H1 (cell line): Measurements from ENCODE around the gene RASD1. TPM values are rescaled to one million over a fixed set of nuclear protein-coding genes. Genes with fewer than 3 reads are reported as not detected.
A peak's percentile ranks its signal among the peaks of the same experiment; 100 is the strongest.

Experiments
- CTCF ChIA-PET: fragments of 300-600 bp; sonication (Branson Sonifier 250); formaldehyde crosslinking; loops from one replicate; lab custom pipeline; 2021; ENCODE audit not compliant: partially characterized antibody; lab: Charles Lee
- POLR2A ChIA-PET: fragments of 300-600 bp; sonication (Branson Sonifier 250); formaldehyde crosslinking; loops from one replicate; lab custom pipeline; 2021; ENCODE audit warnings: inconsistent platforms; ENCODE audit not compliant: partially characterized antibody; lab: Charles Lee
- DNase-seq, 2 experiments: peaks; one replicate each; pipeline versions ENCODE4 v3.0.0 to v3.0.0-alpha.2; 2010 to 2022; ENCODE audit warnings: low spot score in 2 of 2, low read depth in 1 of 2, mixed read lengths in 1 of 2
- FAIRE-seq: peaks from 2 replicates; lab custom pipeline; 2011; peaks lifted over from hg19 to GRCh38; lab: Jason Lieb, UNC
- H2AFZ ChIP-seq: 2 replicates; pipeline ENCODE4 v1.8.1; 2012; ENCODE audit warnings: low read length, inconsistent platforms
- H2AK5ac ChIP-seq: 2 replicates; pipeline ENCODE4 v1.6.1; 2013; ENCODE audit warnings: low read depth, low read length
- H2BK120ac ChIP-seq: replicated peaks from 2 replicates; pipeline ENCODE3; 2013; ENCODE audit warnings: low read depth, low read length, inconsistent platforms
- H2BK12ac ChIP-seq: 2 replicates; pipeline ENCODE4 v1.6.1; 2013; ENCODE audit warnings: low read depth, low read length
- H2BK15ac ChIP-seq: 2 replicates; pipeline ENCODE4 v1.6.1; 2013; ENCODE audit warnings: low read length
- H2BK20ac ChIP-seq: 2 replicates; pipeline ENCODE4 v1.6.1; 2013; ENCODE audit warnings: low read length
- H2BK5ac ChIP-seq: 2 replicates; pipeline ENCODE4 v1.6.1; 2013; ENCODE audit warnings: low read depth, low read length
- H3K14ac ChIP-seq: 2 replicates; pipeline ENCODE4 v1.6.1; 2013; ENCODE audit warnings: inconsistent platforms; ENCODE audit not compliant: insufficient read length
- H3K18ac ChIP-seq: 2 replicates; pipeline ENCODE4 v1.6.1; 2013; ENCODE audit warnings: low read length; ENCODE audit errors: extremely low read depth
- H3K23ac ChIP-seq: 2 replicates; pipeline ENCODE4 v1.6.1; 2013; ENCODE audit warnings: inconsistent platforms; ENCODE audit not compliant: insufficient read length
- H3K23me2 ChIP-seq: 2 replicates; pipeline ENCODE4 v1.6.1; 2013; ENCODE audit warnings: low read depth, low read length
- H3K27ac ChIP-seq: 2 replicates; pipeline ENCODE4 v1.6.1; 2011; ENCODE audit warnings: low read depth, low read length, inconsistent platforms
- H3K27me3 ChIP-seq, 4 experiments: replicated peaks in 1 of 4; 1 replicate in 1 of 4; 2 replicates in 3 of 4; pipeline versions ENCODE4 v1.6.1 to v1.8.1; 2011 to 2013; ENCODE audit warnings: low read length in 3 of 4, mild to moderate bottlenecking in 3 of 4, inconsistent platforms in 2 of 4, mixed read lengths in 2 of 4, moderate library complexity in 1 of 4; ENCODE audit not compliant: control insufficient read depth in 3 of 4, insufficient read depth in 3 of 4; ENCODE audit errors: extremely low read depth in 1 of 4
- H3K36me3 ChIP-seq, 4 experiments: 2 replicates each; pipeline versions ENCODE4 v1.6.1 to v1.8.1; 2011 to 2013; ENCODE audit warnings: mild to moderate bottlenecking in 4 of 4, low read length in 3 of 4, moderate library complexity in 2 of 4, control low read depth in 1 of 4, inconsistent platforms in 1 of 4; ENCODE audit not compliant: insufficient read depth in 4 of 4, control insufficient read depth in 2 of 4
- H3K4ac ChIP-seq: replicated peaks from 2 replicates; pipeline ENCODE3; 2013; ENCODE audit warnings: low read length, low read depth, mixed read lengths, inconsistent platforms; ENCODE audit not compliant: insufficient read length
- H3K4me1 ChIP-seq, 4 experiments: replicated peaks in 1 of 4; 1 replicate in 1 of 4; 2 replicates in 3 of 4; pipeline versions ENCODE4 v1.6.1 to v1.8.1; 2011 to 2013; ENCODE audit warnings: low read length in 3 of 4, inconsistent platforms in 2 of 4, mixed read lengths in 1 of 4; ENCODE audit not compliant: insufficient read depth in 4 of 4, control insufficient read depth in 3 of 4
- H3K4me2 ChIP-seq, 2 experiments: 2 replicates each; pipeline versions ENCODE4 v1.6.1 to v1.8.1; 2011 to 2013; ENCODE audit warnings: low read depth in 2 of 2, low read length in 2 of 2, control low read depth in 1 of 2, inconsistent platforms in 1 of 2, mild to moderate bottlenecking in 1 of 2; ENCODE audit not compliant: insufficient read depth in 1 of 2
- H3K4me3 ChIP-seq, 4 experiments: fragments of 200-600, 300-600 bp in 1 of 4; sonication (generic), shearing (Covaris generic), sonication (Bioruptor Twin) in 1 of 4; 2 replicates each; pipeline versions ENCODE4 v1.5.1 to v1.8.1; 2011 to 2016; ENCODE audit warnings: low read length in 4 of 4, low read depth in 3 of 4, control low read depth in 2 of 4, inconsistent platforms in 2 of 4, mild to moderate bottlenecking in 2 of 4, mixed read lengths in 1 of 4, moderate library complexity in 1 of 4; ENCODE audit not compliant: insufficient read depth in 2 of 4; ENCODE audit errors: extremely low read depth in 1 of 4
- H3K56ac ChIP-seq: replicated peaks from 2 replicates; pipeline ENCODE3; 2013; ENCODE audit warnings: low read depth, mild to moderate bottlenecking, mixed read lengths, low read length, inconsistent platforms; ENCODE audit not compliant: insufficient read length
- H3K79me1 ChIP-seq: 2 replicates; pipeline ENCODE4 v1.6.1; 2013; ENCODE audit warnings: low read depth, low read length, control low read depth
- H3K79me2 ChIP-seq, 2 experiments: 2 replicates each; pipeline versions ENCODE4 v1.6.1 to v1.8.1; 2012 to 2013; ENCODE audit warnings: low read length in 2 of 2, mild to moderate bottlenecking in 2 of 2, inconsistent platforms in 1 of 2; ENCODE audit not compliant: insufficient read depth in 2 of 2, control insufficient read depth in 1 of 2
- H3K9ac ChIP-seq, 4 experiments: replicated peaks in 1 of 4; 1 replicate in 1 of 4; 2 replicates in 3 of 4; pipeline versions ENCODE4 v1.6.1 to v1.8.1; 2011 to 2013; ENCODE audit warnings: low read depth in 3 of 4, low read length in 3 of 4, control low read depth in 2 of 4, mild to moderate bottlenecking in 2 of 4, moderate library complexity in 2 of 4, inconsistent platforms in 1 of 4; ENCODE audit errors: extremely low read depth in 1 of 4
- H3K9me3 ChIP-seq, 2 experiments: 2 replicates each; pipeline versions ENCODE4 v1.6.1 to v1.8.1; 2012 to 2013; ENCODE audit warnings: mild to moderate bottlenecking in 2 of 2, moderate library complexity in 2 of 2, control low read depth in 1 of 2, inconsistent platforms in 1 of 2, low read depth in 1 of 2, low read length in 1 of 2, mixed read lengths in 1 of 2; ENCODE audit not compliant: insufficient read depth in 2 of 2
- H4K20me1 ChIP-seq, 2 experiments: replicated peaks in 1 of 2; 2 replicates each; pipeline versions ENCODE3 to v1.8.1; 2011 to 2013; ENCODE audit warnings: inconsistent platforms in 2 of 2, low read length in 2 of 2, mild to moderate bottlenecking in 1 of 2; ENCODE audit not compliant: insufficient read depth in 2 of 2, control insufficient read depth in 1 of 2
- H4K5ac ChIP-seq: 2 replicates; pipeline ENCODE4 v1.6.1; 2013; ENCODE audit warnings: low read length, low read depth, mixed read lengths, inconsistent platforms; ENCODE audit not compliant: insufficient read length
- H4K8ac ChIP-seq: 2 replicates; pipeline ENCODE4 v1.8.0; 2013; ENCODE audit warnings: mild to moderate bottlenecking, moderate library complexity, low read length, inconsistent platforms; ENCODE audit not compliant: insufficient read depth; ENCODE audit errors: extremely low read depth
- H4K91ac ChIP-seq: replicated peaks from 2 replicates; pipeline ENCODE3; 2013; ENCODE audit warnings: low read length, mixed read lengths, inconsistent platforms; ENCODE audit not compliant: insufficient read length
- E2F6 ChIP-seq: IDR thresholded peaks from 2 replicates; pipeline ENCODE4 v1.6.1; 2012; ENCODE audit warnings: inconsistent platforms
- SRF ChIP-seq: IDR thresholded peaks from 2 replicates; pipeline ENCODE4 v1.6.1; 2011; ENCODE audit warnings: mild to moderate bottlenecking, low read depth, low read length, moderate library complexity
- WGBS, 2 experiments: shearing (Covaris generic) in 1 of 2; methylation state at CpG; one replicate each; pipeline versions ENCODE4 v1.1.6 to v1.1.7; 2013 to 2015; ENCODE audit warnings: low lambda C conversion rate in 2 of 2, mixed read lengths in 2 of 2, inconsistent platforms in 1 of 2, low coverage in 1 of 2, missing lambda C conversion rate in 1 of 2; ENCODE audit not compliant: insufficient replicate concordance in 2 of 2, insufficient coverage in 1 of 2, insufficient read length in 1 of 2; ENCODE audit errors: extremely low coverage in 1 of 2, missing lambda C conversion rate in 1 of 2; 5-methylcytosine and 5-hydroxymethylcytosine counted together
- polyA plus RNA-seq, 7 experiments: library from polyadenylated mRNA; depleted of rRNA in 3 of 7; stranded (reverse) in 5 of 7; unstranded in 2 of 7; fragments of >200 nt in 5 of 7; fragments of 200-250 nt in 2 of 7; gene quantifications; 1 replicate in 5 of 7; 2 replicates in 1 of 7; 4 replicates in 1 of 7; pipeline versions ENCODE4 v1.2.1 to v1.2.3, GENCODE V29; 2011 to 2013; ENCODE audit warnings: missing spikeins in 2 of 7, mixed read lengths in 2 of 7
- total RNA-seq: library from RNA; stranded (reverse); fragmentation: NEBNext Ultra II Directional; extraction: Animal tissue kit (Norgen Biotek cat#: 25700); gene quantifications from 2 replicates; pipeline ENCODE4 v1.2.1, GENCODE V29; 2021

Gene RASD1
- total and polyA plus RNA-seq, 2 of the 8 experiments (the other 6 are each of a cell fraction or from before 2014, with no cell fraction given): 2.3 to 2.6 TPM

- peak; percentile 82 for TF ChIP-seq E2F6
- TF ChIP-seq SRF: no peak
- no peak overlapping the region for H2BK15ac ChIP-seq
- no peak overlapping the region for H3K4me2 ChIP-seq
- no peaks in the 10 kb centered on the region for H3K79me1 ChIP-seq
- no peaks in the 10 kb centered on the region for H3K79me2 ChIP-seq
- ChIA-PET POLR2A (interaction anchor here (4.7 kb wide), 1 partner anchor 92 kb away, joined by 20 read pairs; the partner anchor contains the start of gene PEMT), CTCF (interaction anchor here (1.2 to 6.4 kb wide), 10 partner anchors 7 to 181 kb away, joined by 3 to 81 read pairs (median 8); no protein-coding TSS in a partner anchor)
- no peak overlapping the region for H2BK120ac ChIP-seq
- H2AFZ ChIP-seq: no peak overlapping the region
- FAIRE-seq (no peak), DNase-seq (no peak)
- H3K23ac ChIP-seq: no peak overlapping the region
- H2BK5ac ChIP-seq: no peak overlapping the region
- peaks cover 2 to 4% of the 10 kb centered on the region in 2 experiments for H4K20me1 ChIP-seq
- H3K56ac ChIP-seq: no peak overlapping the region
- no peak overlapping the region for H2AK5ac ChIP-seq
- peaks cover 4 to 23% (median 17%) of the 10 kb centered on the region in 4 experiments for H3K4me1 ChIP-seq
- peak overlapping the region; percentile 28 for H4K8ac ChIP-seq
- no peaks in the 10 kb centered on the region for H3K9me3 ChIP-seq
- no peak overlapping the region for H2BK12ac ChIP-seq
- peaks cover 14 to 24% (median 21%) of the 10 kb centered on the region in 4 experiments; a peak in 6 of 7 replicates for H3K27me3 ChIP-seq
- no peak overlapping the region for H3K4ac ChIP-seq
- WGBS, 2 experiments: 86% methylated on average over 16 of the region's 16 CpGs; no CpG with 5 or more reads in 1 of the 2 experiments
- no peak overlapping the region for H4K5ac ChIP-seq
- no peaks in the 10 kb centered on the region for H3K36me3 ChIP-seq
- H3K18ac ChIP-seq: no peak overlapping the region
- peaks cover 21% of the 10 kb centered on the region; the same call in 1 of the 2 replicates for H3K23me2 ChIP-seq
- H3K9ac ChIP-seq: no peak overlapping the region
- H2BK20ac ChIP-seq: no peak overlapping the region
- H3K4me3 ChIP-seq: no peak overlapping the region
- H3K14ac ChIP-seq: no peak overlapping the region
- H4K91ac ChIP-seq: no peak overlapping the region
- H3K27ac ChIP-seq: no peak overlapping the region
Measured at GRCh38 chr17:17498606-17499301, 2.6 kb upstream of the RASD1 start.
